Measurements from ENCODE around the gene FYCO1.
A peak's percentile ranks its signal among the peaks of the same experiment; 100 is the strongest.

Gene FYCO1

GRCh38 chr3:45938864-45939263 lies 56.8 kb downstream of the FYCO1 start:
- Histone ChIP-seq H3K36me3 (ENCODE audit: control insufficient read depth in 1 of 2, insufficient read depth in 2 of 2, low read length in 2 of 2) (peaks cover 2 to 7% of the 10 kb centered on the region in 2 experiments), H3K79me1 (ENCODE audit: low read length) (peaks cover 31% of the 10 kb centered on the region), H3K14ac (ENCODE audit: low read length) (peak overlapping the region; percentile 80), H4K91ac (ENCODE audit: low read depth, low read length) (peak overlapping the region; percentile 95), H2BK120ac (ENCODE audit: insufficient read depth, low read length, poor library complexity) (peak overlapping the region; percentile 12), H3K9me3 (ENCODE audit: insufficient read depth, low read depth, low read length) (peaks cover 3% of the 10 kb centered on the region), H3K9ac (ENCODE audit: low read length) (no peak overlapping the region), H4K8ac (ENCODE audit: low read depth, low read length) (peak overlapping the region; percentile 5), H4K12ac (ENCODE audit: low read depth, low read length) (no peak overlapping the region), H3K79me2 (ENCODE audit: control insufficient read depth, insufficient read depth, low read length, poor library complexity) (peaks cover 2% of the 10 kb centered on the region), H2BK12ac (ENCODE audit: low read length) (no peak overlapping the region), H3K23ac (ENCODE audit: low read length) (no peak overlapping the region), H3K18ac (ENCODE audit: low read length) (peak overlapping the region; percentile 1), H3K4ac (ENCODE audit: low read depth, low read length) (no peak overlapping the region), H2AK5ac (ENCODE audit: low read length) (no peak overlapping the region), H3K4me1 (ENCODE audit: control insufficient read depth in 1 of 2, insufficient read depth in 2 of 2, low read length in 2 of 2) (peaks cover 23 to 30% of the 10 kb centered on the region in 2 experiments), H3K4me2 (ENCODE audit: low read length) (no peak overlapping the region), H3K27ac (ENCODE audit: low read depth, low read length) (peak overlapping the region; percentile 87), H3K4me3 (ENCODE audit: low read depth, low read length) (no peak overlapping the region), H2AFZ (ENCODE audit: insufficient read depth, low read length, poor library complexity) (no peak overlapping the region), H3K27me3 (ENCODE audit: insufficient read depth, low read length) (no peaks in the 10 kb centered on the region), H2BK5ac (ENCODE audit: low read depth, low read length, poor library complexity) (peak overlapping the region; percentile 38)
- no CpG with 5 or more reads among the region's 4 CpGs for WGBS (ENCODE audit: extremely low coverage, insufficient coverage, insufficient read length)
- peak; percentile 90 to 94 for DNase-seq

DNA sequence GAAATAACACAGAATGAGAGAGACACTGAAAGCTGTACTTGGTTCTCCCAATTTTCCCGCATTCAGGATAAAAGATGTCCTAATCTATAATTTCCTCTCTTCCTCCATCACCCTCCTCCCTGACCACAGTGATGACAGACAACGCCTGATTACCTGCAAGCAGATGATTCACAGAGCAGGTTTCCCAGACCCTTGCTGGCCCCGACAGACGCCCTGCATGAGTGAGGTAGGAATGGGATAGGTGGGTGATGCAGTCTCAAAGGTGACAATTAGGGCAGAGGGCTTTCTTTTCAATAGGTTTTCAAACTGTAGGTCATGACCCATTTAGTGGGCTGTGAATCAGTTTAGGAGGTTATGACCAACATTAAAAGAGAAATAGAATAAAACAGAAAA lies 57.6 kb downstream of the FYCO1 start:
- Histone ChIP-seq H2BK12ac (ENCODE audit: low read length) (no peak overlapping the region), H3K36me3 (ENCODE audit: control insufficient read depth in 1 of 2, insufficient read depth in 2 of 2, low read length in 2 of 2) (peaks cover 2 to 7% of the 10 kb centered on the region in 2 experiments), H3K23ac (ENCODE audit: low read length) (no peak overlapping the region), H3K27me3 (ENCODE audit: insufficient read depth, low read length) (no peaks in the 10 kb centered on the region), H3K4me2 (ENCODE audit: low read length) (no peak overlapping the region), H3K27ac (ENCODE audit: low read depth, low read length) (no peak overlapping the region), H2BK5ac (ENCODE audit: low read depth, low read length, poor library complexity) (no peak overlapping the region), H3K14ac (ENCODE audit: low read length) (no peak overlapping the region), H4K91ac (ENCODE audit: low read depth, low read length) (no peak overlapping the region), H4K8ac (ENCODE audit: low read depth, low read length) (no peak overlapping the region), H4K12ac (ENCODE audit: low read depth, low read length) (no peak overlapping the region), H2AFZ (ENCODE audit: insufficient read depth, low read length, poor library complexity) (no peak overlapping the region), H3K18ac (ENCODE audit: low read length) (no peak overlapping the region), H3K79me2 (ENCODE audit: control insufficient read depth, insufficient read depth, low read length, poor library complexity) (peaks cover 2% of the 10 kb centered on the region), H3K4ac (ENCODE audit: low read depth, low read length) (no peak overlapping the region), H3K9me3 (ENCODE audit: insufficient read depth, low read depth, low read length) (peaks cover 3% of the 10 kb centered on the region), H2BK120ac (ENCODE audit: insufficient read depth, low read length, poor library complexity) (no peak overlapping the region), H3K9ac (ENCODE audit: low read length) (no peak overlapping the region), H3K4me3 (ENCODE audit: low read depth, low read length) (no peak overlapping the region), H3K79me1 (ENCODE audit: low read length) (peaks cover 28% of the 10 kb centered on the region), H3K4me1 (ENCODE audit: control insufficient read depth in 1 of 2, insufficient read depth in 2 of 2, low read length in 2 of 2) (peaks cover 21 to 28% of the 10 kb centered on the region in 2 experiments), H2AK5ac (ENCODE audit: low read length) (no peak overlapping the region)
- WGBS (ENCODE audit: extremely low coverage, insufficient coverage, insufficient read length): no CpG with 5 or more reads among the region's 4 CpGs
- no peak for DNase-seq

DNA sequence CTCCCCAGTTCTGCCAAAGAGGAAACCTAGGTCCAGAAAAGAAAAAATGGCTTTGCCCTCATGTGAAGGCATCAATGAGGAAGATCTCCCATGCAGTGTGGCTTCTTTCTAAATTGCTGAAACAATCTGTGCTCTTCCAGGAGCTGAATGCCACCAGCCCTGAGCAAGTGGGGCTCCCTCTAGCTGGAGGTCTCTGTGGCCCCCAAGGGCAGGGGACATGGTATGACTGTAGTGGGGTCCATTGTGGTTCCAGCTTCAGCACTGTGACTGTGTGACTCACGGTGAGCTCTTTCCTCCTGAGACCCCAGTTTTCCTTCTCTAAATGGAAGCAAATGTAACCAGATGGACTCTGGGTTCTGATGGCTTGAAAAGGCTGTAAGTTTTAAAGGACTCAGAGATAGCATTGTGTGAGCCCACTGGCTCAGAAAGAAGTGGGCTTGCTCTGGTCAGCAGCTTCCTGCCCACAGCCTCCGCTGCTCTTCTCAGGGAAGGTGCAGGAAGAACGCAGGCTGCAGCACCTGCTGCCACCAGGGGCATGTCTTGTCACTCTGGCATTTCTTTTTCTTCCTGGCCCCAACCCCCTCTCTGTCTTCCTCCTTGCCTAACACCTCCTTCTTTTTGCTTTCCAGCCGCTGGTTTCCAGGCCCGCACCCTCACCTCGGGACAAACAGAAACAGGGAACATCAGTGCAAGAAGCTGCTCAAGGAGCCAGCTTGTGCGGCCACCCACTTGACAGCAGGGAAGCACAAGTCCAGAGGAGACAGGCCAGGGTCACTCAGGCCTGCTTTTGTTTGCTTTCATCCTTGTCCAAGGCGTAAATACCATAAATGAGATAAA lies 58.2 kb downstream of the FYCO1 start:
- no peak for DNase-seq

GRCh38 chr3:45936261-45936660 lies 59.4 kb downstream of the FYCO1 start:
- Histone ChIP-seq H2BK120ac (ENCODE audit: insufficient read depth, low read length, poor library complexity) (no peak overlapping the region), H2BK5ac (ENCODE audit: low read depth, low read length, poor library complexity) (no peak overlapping the region), H3K36me3 (ENCODE audit: control insufficient read depth in 1 of 2, insufficient read depth in 2 of 2, low read length in 2 of 2) (peaks cover 7 to 9% of the 10 kb centered on the region in 2 experiments), H3K9ac (ENCODE audit: low read length) (no peak overlapping the region), H2AFZ (ENCODE audit: insufficient read depth, low read length, poor library complexity) (no peak overlapping the region), H3K27me3 (ENCODE audit: insufficient read depth, low read length) (no peaks in the 10 kb centered on the region), H3K4me1 (ENCODE audit: control insufficient read depth in 1 of 2, insufficient read depth in 2 of 2, low read length in 2 of 2) (peaks cover 14 to 18% of the 10 kb centered on the region in 2 experiments), H4K91ac (ENCODE audit: low read depth, low read length) (no peak overlapping the region), H3K23ac (ENCODE audit: low read length) (no peak overlapping the region), H2AK5ac (ENCODE audit: low read length) (no peak overlapping the region), H4K12ac (ENCODE audit: low read depth, low read length) (no peak overlapping the region), H3K9me3 (ENCODE audit: insufficient read depth, low read depth, low read length) (peaks cover 3% of the 10 kb centered on the region), H2BK12ac (ENCODE audit: low read length) (no peak overlapping the region), H3K4me2 (ENCODE audit: low read length) (no peak overlapping the region), H3K79me1 (ENCODE audit: low read length) (peaks cover 17% of the 10 kb centered on the region), H3K4me3 (ENCODE audit: low read depth, low read length) (no peak overlapping the region), H4K8ac (ENCODE audit: low read depth, low read length) (no peak overlapping the region), H3K27ac (ENCODE audit: low read depth, low read length) (no peak overlapping the region), H3K79me2 (ENCODE audit: control insufficient read depth, insufficient read depth, low read length, poor library complexity) (peaks cover 2% of the 10 kb centered on the region), H3K4ac (ENCODE audit: low read depth, low read length) (no peak overlapping the region), H3K18ac (ENCODE audit: low read length) (no peak overlapping the region), H3K14ac (ENCODE audit: low read length) (no peak overlapping the region)
- no peak for DNase-seq
- no CpG with 5 or more reads among the region's 9 CpGs for WGBS (ENCODE audit: extremely low coverage, insufficient coverage, insufficient read length)

More for the DNA sequence above, 58.2 kb downstream of the FYCO1 start:
- Histone ChIP-seq H3K4me3 (ENCODE audit: low read depth, low read length) (no peak overlapping the region), H3K79me1 (ENCODE audit: low read length) (peaks cover 26% of the 10 kb centered on the region), H3K14ac (ENCODE audit: low read length) (no peak overlapping the region), H3K9ac (ENCODE audit: low read length) (no peak overlapping the region), H2AK5ac (ENCODE audit: low read length) (no peak overlapping the region), H2BK12ac (ENCODE audit: low read length) (no peak overlapping the region), H3K79me2 (ENCODE audit: control insufficient read depth, insufficient read depth, low read length, poor library complexity) (peaks cover 2% of the 10 kb centered on the region), H3K36me3 (ENCODE audit: control insufficient read depth in 1 of 2, insufficient read depth in 2 of 2, low read length in 2 of 2) (peaks cover 2 to 7% of the 10 kb centered on the region in 2 experiments), H4K12ac (ENCODE audit: low read depth, low read length) (no peak overlapping the region), H2BK120ac (ENCODE audit: insufficient read depth, low read length, poor library complexity) (no peak overlapping the region), H3K27me3 (ENCODE audit: insufficient read depth, low read length) (no peaks in the 10 kb centered on the region), H3K18ac (ENCODE audit: low read length) (no peak overlapping the region), H3K4me2 (ENCODE audit: low read length) (no peak overlapping the region), H3K23ac (ENCODE audit: low read length) (no peak overlapping the region), H3K27ac (ENCODE audit: low read depth, low read length) (no peak overlapping the region), H3K4ac (ENCODE audit: low read depth, low read length) (no peak overlapping the region), H3K9me3 (ENCODE audit: insufficient read depth, low read depth, low read length) (peaks cover 3% of the 10 kb centered on the region), H3K4me1 (ENCODE audit: control insufficient read depth in 1 of 2, insufficient read depth in 2 of 2, low read length in 2 of 2) (peaks cover 18 to 23% of the 10 kb centered on the region in 2 experiments), H2BK5ac (ENCODE audit: low read depth, low read length, poor library complexity) (no peak overlapping the region), H4K91ac (ENCODE audit: low read depth, low read length) (no peak overlapping the region), H2AFZ (ENCODE audit: insufficient read depth, low read length, poor library complexity) (no peak overlapping the region), H4K8ac (ENCODE audit: low read depth, low read length) (no peak overlapping the region)
- WGBS (ENCODE audit: extremely low coverage, insufficient coverage, insufficient read length): no CpG with 5 or more reads among the region's 8 CpGs

All from trophoblast cell (in vitro differentiated cells and primary cell).